ENCODE data around the gene DELE1.
"Not testable (repeated sequence)": the region's sequence is repeated elsewhere in the genome, so short reads cannot be mapped to it uniquely, and the experiment has no call there.

DELE1 gene

GRCh38 chr5:141922827-141923447, 734 bp upstream of the DELE1 start:
- DNase-seq (ENCODE audit: low read depth, low spot score): not testable (repeated sequence)

GRCh38 chr5:141926434-141926833, 2.8 kb downstream of the DELE1 start:
- DNase-seq (ENCODE audit: low read depth, low spot score): no peak

- DNase-seq (ENCODE audit: low read depth, low spot score): no peak
These were observed 4.4 kb downstream of the DELE1 start for GRCh38 chr5:141928051-141928450.

GRCh38 chr5:141929398-141930058, 5.9 kb downstream of the DELE1 start:
- DNase-seq (ENCODE audit: low read depth, low spot score): no peak

- DNase-seq (ENCODE audit: low read depth, low spot score): no peak
These were observed 8.0 kb downstream of the DELE1 start for GRCh38 chr5:141931694-141932093.

GRCh38 chr5:141933151-141933550, 9.5 kb downstream of the DELE1 start:
- DNase-seq (ENCODE audit: low read depth, low spot score): no peak

GRCh38 chr5:141934099-141934844, 10.6 kb downstream of the DELE1 start:
- no peak for DNase-seq (ENCODE audit: low read depth, low spot score)

- DNase-seq (ENCODE audit: low read depth, low spot score): no peak
These were observed 11.9 kb downstream of the DELE1 start for GRCh38 chr5:141935538-141935937.

- DNase-seq (ENCODE audit: low read depth, low spot score): no peak
These were observed 17.1 kb downstream of the DELE1 start for GRCh38 chr5:141940695-141941271.

- no peak for DNase-seq (ENCODE audit: low read depth, low spot score)
These were observed 17.6 kb downstream of the DELE1 start for GRCh38 chr5:141941307-141941706.

GRCh38 chr5:141941779-141942178, 18.1 kb downstream of the DELE1 start:
- DNase-seq (ENCODE audit: low read depth, low spot score): no peak

- no peak for DNase-seq (ENCODE audit: low read depth, low spot score)
These were observed 18.6 kb downstream of the DELE1 start for GRCh38 chr5:141942185-141942857.

- DNase-seq (ENCODE audit: low read depth, low spot score): no peak
These were observed 20.4 kb downstream of the DELE1 start for GRCh38 chr5:141944076-141944475.

GRCh38 chr5:141945511-141946051, 21.9 kb downstream of the DELE1 start:
- no peak for DNase-seq (ENCODE audit: low read depth, low spot score)

GRCh38 chr5:141947316-141947715, 23.6 kb downstream of the DELE1 start:
- no peak for DNase-seq (ENCODE audit: low read depth, low spot score)

GRCh38 chr5:141948812-141949211, 25.1 kb downstream of the DELE1 start:
- no peak for DNase-seq (ENCODE audit: low read depth, low spot score)

- no peak for DNase-seq (ENCODE audit: low read depth, low spot score)
These were observed 25.8 kb downstream of the DELE1 start for GRCh38 chr5:141949511-141949910.

GRCh38 chr5:141950207-141951005, 26.7 kb downstream of the DELE1 start:
- DNase-seq (ENCODE audit: low read depth, low spot score): no peak

GRCh38 chr5:141951332-141951781, 27.7 kb downstream of the DELE1 start:
- DNase-seq (ENCODE audit: low read depth, low spot score): no peak

- DNase-seq (ENCODE audit: low read depth, low spot score): no peak
These were observed 28.3 kb downstream of the DELE1 start for GRCh38 chr5:141952020-141952419.

GRCh38 chr5:141954194-141954593, 30.5 kb downstream of the DELE1 start:
- DNase-seq (ENCODE audit: low read depth, low spot score): no peak

Measured in activated naive CD8-positive, alpha-beta T cell treated with anti-CD3 and anti-CD28 coated beads, Interleukin-2, amount 50 U/mL, for 16 hours (primary cell).